ENCODE data around the gene SCAMP4.

- TF ChIP-seq CTCF (IDR thresholded peaks at IDR 0.05) (no peak), POLR2A (IDR thresholded peaks at IDR 0.05) (no peak), POLR2AphosphoS5 (IDR thresholded peaks at IDR 0.05) (no peak)
These were observed 8.7 kb upstream of the SCAMP4 start for GRCh38 chr19:1896508-1896907.
